HG03565 (cell line): ENCODE data around the gene RYR1.
A peak's percentile ranks its signal among the peaks of the same experiment; 100 is the strongest.
"Not testable (repeated sequence)": the region's sequence is repeated elsewhere in the genome, so short reads cannot be mapped to it uniquely, and the experiment has no call there.

ENCODE experiments used
- ATAC-seq: cut with Tn5 transposase; IDR thresholded peaks from one replicate; pipeline ENCODE4 v1.9.1; 2021; ENCODE audit warnings: mild to moderate bottlenecking, moderate library complexity; ENCODE audit not compliant: unreplicated experiment

The RYR1 gene

GRCh38 chr19:38559428-38560401 lies 126.2 kb downstream of the RYR1 start:
- ATAC-seq, result peak; percentile 73

DNA sequence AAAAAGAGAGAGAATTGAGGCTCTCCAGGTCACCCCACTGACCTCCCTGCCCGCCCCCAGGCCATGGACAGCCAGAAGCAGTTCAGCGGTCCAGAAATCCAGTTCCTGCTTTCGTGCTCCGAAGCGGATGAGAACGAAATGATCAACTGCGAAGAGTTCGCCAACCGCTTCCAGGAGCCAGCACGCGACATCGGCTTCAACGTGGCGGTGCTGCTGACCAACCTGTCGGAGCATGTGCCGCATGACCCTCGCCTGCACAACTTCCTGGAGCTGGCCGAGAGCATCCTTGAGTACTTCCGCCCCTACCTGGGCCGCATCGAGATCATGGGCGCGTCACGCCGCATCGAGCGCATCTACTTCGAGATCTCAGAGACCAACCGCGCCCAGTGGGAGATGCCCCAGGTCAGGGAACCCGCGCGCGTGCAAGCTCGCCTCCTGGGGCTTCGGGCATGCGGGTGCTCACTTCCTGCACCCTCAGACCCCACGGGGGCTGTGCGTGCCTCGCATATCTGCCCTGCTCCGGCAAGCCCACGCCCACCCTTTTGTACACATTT lies 127.6 kb downstream of the RYR1 start:
- no peak for ATAC-seq

DNA sequence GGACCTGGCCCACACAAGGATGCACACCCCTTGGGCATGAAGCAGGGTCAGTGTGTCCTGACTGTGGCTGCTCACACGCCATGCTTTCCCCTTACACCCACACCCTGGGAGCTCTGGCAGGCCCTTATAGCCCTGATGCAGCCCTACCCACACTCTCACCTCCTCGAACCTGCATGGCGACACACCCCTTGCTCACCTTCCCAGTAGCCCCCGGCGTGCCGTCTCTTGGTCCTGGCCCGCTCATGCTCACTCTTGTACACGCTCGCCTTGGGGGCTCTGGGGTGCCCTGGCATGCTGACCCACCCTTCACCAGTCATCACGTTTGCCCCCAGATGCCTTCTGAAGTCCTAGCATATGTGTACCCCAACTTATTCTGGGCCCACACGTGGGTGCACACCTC lies 128.2 kb downstream of the RYR1 start:
- no peak for ATAC-seq

DNA sequence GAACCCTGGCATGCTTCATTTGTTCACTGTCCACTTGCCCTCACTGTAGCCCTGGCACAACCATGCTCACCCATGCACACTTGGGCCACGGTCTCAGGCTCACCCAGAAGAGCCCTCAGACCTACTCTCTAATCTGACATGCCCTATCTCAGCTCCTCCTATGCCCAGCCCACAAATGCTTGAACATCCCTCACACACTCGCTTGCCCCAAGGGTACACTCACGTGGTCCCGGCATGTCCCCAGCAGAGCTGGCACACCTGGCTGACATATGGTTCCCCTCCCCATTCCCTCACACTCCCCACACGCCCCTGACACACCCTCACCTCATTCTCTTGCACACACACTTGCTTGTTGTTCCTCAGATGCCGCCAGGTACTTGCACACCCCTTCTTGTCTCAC lies 128.6 kb downstream of the RYR1 start:
- ATAC-seq, result no peak

DNA sequence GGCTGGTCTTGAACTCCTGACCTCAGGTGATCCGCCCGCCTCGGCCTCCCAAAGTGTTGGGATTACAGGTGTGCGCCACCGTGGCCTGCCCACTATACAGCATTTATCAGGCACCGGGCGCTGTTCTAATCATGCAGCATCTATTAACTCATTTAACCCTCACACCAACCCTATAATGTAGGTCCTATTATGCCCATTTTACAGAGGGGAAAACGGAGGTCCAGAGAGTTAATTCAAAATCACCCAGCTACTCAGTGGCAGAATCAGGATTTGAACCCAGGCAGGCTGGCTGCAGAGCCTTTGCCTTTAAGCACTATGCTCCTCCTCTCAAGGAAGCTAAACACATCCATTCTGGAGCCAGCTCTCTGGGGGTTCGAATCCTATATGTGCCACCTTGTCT lies 130.0 kb downstream of the RYR1 start:
- ATAC-seq, result no peak

DNA sequence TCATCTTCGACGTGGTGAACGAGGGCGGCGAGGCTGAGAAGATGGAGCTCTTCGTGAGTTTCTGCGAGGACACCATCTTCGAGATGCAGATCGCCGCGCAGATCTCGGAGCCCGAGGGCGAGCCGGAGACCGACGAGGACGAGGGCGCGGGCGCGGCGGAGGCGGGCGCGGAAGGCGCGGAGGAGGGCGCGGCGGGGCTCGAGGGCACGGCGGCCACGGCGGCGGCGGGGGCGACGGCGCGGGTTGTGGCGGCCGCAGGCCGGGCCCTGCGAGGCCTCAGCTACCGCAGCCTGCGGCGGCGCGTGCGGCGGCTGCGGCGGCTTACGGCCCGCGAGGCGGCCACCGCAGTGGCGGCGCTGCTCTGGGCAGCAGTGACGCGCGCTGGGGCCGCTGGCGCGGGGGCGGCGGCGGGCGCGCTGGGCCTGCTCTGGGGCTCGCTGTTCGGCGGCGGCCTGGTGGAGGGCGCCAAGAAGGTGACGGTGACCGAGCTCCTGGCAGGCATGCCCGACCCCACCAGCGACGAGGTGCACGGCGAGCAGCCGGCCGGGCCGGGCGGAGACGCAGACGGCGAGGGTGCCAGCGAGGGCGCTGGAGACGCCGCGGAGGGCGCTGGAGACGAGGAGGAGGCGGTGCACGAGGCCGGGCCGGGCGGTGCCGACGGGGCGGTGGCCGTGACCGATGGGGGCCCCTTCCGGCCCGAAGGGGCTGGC lies 131.6 kb downstream of the RYR1 start:
- ATAC-seq, result no peak

DNA sequence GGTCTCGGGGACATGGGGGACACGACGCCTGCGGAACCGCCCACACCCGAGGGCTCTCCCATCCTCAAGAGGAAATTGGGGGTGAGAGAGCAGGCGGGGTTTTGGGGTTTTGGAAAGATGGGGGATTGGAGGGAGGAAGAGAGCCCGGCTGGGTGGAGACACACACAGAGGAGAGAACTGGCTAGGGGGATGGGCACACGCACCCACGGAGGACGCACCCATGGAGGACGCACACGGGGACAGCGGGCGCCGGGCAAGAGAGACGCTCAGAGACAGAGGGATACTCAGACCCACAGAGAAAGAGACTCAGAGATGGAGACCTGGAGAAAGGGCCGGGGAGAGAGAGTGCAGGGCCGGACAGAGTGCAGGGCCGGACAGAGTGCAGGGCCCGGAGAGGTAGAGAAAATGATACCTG lies 132.2 kb downstream of the RYR1 start:
- no peak for ATAC-seq

DNA sequence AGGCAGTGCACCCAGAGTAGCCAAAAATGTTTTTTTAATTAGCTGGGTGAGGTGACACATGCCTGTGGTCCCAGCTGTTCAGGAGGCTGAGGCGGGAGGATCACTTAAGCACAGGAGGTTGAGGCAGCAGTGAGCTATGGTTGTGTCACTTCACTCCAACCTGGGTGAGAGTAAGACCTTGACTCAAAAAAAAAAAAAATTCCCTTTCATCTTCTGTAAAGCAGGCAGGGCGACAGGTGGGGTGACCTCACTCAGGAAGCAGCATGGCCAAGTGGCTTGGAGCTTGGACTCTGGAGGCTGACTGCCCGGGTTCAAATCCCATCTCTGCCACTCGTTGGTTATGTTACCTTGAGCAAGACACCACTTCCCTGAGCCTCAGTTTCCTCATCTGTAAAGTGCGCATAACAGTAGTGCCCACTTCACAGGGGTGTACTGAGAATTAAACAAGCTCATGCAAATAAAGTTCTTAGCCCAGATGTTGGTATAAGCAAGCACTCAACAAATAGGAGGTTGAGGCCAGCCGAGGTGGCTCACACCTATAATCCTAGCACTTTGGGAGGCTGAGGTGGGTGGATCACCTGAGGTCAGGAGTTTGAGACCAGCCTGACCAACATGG lies 136.0 kb downstream of the RYR1 start:
- ATAC-seq, result no peak

- no peak for ATAC-seq
Observed at GRCh38 chr19:38571682-38572081, 138.2 kb downstream of the RYR1 start.

GRCh38 chr19:38577826-38578225 lies 144.3 kb downstream of the RYR1 start:
- no peak for ATAC-seq

DNA sequence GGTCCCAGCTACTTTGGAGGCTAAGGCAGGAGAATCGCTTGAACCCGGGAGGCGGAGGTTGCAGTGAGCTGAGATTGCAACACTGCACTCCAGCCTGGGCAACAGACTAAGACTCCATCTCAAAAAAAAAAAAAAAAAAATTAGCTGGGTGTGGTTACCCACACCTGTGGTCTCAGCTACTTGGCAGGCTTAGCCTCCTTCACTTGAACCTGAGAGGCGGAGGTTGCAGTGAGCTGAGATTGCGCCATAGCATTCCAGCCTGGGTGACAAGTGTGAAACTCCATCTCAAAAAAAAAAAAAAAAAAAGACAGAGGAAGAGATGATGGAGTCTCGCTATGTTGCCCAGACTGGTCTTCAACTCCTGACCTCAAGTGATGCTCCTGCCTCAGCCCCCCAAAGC lies 145.8 kb downstream of the RYR1 start:
- ATAC-seq, result not testable (repeated sequence)

DNA sequence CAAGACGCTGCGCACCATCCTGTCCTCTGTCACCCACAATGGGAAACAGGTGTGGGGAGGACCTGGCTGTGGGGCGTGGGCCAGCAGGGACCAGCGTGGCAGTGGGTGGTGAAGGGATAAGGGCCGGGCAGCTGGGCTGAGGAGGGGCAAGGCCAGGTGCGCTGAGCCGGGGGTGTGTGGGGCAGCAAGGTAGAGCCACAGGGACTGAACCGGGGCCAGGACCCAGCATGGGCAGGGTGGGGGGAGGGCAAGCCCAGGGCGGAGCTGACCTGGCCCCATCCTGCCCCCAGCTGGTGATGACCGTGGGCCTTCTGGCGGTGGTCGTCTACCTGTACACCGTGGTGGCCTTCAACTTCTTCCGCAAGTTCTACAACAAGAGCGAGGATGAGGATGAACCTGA lies 146.6 kb downstream of the RYR1 start:
- ATAC-seq, result no peak

DNA sequence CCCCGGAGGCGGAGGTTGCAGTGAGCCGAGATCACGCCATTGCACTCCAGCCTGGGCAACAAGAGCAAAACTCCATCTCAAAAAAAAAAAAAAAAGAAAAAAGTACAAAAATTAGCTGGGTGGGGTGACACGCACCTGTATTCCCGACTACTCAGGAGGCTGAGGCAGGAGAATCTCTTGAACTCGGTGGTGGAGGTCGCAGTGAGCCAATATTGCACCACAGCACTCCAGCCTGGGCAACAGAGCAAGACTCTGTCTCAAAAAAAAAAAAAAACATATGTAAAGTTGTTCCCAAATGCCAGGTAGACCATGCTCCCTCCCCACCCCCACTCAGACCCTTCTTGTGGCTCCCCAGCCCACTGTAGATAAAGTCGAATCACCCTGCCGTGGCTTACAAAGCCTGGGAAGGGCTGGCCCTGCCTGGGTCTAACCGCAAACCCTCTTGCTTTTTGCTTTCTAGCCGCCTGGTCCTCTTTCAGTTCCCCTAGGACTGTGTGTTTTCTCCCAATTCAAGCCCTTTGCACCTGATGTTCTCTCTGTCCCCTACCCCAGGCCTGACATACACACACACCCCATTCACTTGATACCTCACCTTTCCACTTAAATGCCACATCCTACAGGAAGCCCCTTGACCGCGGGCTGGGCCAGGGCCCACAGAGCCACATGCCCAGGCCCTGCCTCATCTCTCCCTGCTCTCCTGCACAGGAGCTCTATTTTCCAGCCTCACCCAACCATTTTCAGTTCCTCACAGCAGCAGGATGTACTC lies 149.9 kb downstream of the RYR1 start:
- no peak for ATAC-seq

- ATAC-seq, result no peak
Observed at GRCh38 chr19:38583985-38584305, 150.5 kb downstream of the RYR1 start.

DNA sequence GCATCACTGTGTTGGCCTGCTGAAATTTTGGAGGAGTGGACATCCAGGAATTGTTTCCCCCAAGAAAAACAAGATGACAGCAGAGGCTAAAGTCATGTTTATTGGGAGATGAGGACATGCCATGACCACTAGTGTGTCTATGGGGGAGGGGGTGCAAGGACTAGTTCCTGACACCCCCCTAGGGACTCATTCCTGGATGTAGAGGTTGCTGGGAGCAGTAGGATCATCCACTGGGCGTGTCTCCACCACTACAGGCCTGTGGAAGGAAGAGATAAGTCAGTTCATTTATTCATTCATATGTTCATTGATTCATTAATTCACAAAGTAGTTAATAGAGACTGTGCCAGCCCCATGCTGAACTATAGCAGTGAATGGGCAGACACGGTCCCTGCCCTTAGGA lies 154.1 kb downstream of the RYR1 start:
- ATAC-seq, result no peak

- no peak for ATAC-seq
Observed at GRCh38 chr19:38588041-38588440, 154.6 kb downstream of the RYR1 start.

GRCh38 chr19:38592940-38593339 lies 159.4 kb downstream of the RYR1 start:
- ATAC-seq, result no peak

GRCh38 chr19:38596057-38596981 lies 162.8 kb downstream of the RYR1 start:
- ATAC-seq, result no peak

- ATAC-seq, result no peak
Observed at GRCh38 chr19:38597075-38597474, 163.6 kb downstream of the RYR1 start.

DNA sequence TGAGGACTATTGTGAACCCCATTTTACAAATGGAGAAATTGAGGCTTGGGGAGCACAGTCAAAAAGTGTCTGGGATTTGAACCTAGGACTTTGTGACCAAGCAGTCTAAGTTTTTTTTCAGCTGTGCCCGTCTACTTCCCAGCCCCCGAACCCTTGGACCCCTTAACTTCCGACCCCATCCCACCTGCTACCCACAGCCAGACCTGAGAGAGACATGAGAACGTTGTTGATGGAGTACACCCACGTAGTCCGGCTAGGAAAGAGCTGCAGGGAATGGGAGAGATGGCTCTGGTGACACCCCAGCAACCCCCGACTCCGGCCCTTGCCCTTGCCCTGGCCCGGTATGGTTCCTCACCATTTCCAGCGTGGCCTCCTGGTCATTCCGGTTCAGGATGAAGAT lies 166.2 kb downstream of the RYR1 start:
- no peak for ATAC-seq
